GM18507 (cell line): ENCODE measurements around the gene LRCH3.
A peak's percentile ranks its signal among the peaks of the same experiment; 100 is the strongest.

Experiments
- DNase-seq: peaks from one replicate; pipeline ENCODE4 v3.0.0; 2011; ENCODE audit warnings: low read depth; ENCODE audit not compliant: insufficient read length; ENCODE audit errors: extremely low spot score
- FAIRE-seq: peaks from 2 replicates; lab custom pipeline; 2011; peaks lifted over from hg19 to GRCh38; lab: Jason Lieb, UNC

The LRCH3 gene

GRCh38 chr3:197790033-197790432 is 1.0 kb upstream of the LRCH3 start:
- FAIRE-seq (no peak), DNase-seq (no peak)

GRCh38 chr3:197791892-197792647 is 1.0 kb downstream of the LRCH3 start:
- DNase-seq (no peak), FAIRE-seq (peak; percentile 73)

GRCh38 chr3:197793247-197793646 is 2.2 kb downstream of the LRCH3 start:
- DNase-seq (no peak), FAIRE-seq (peak; percentile 71)

- peak; percentile 50 for FAIRE-seq
- no peak for DNase-seq
These were observed 3.1 kb downstream of the LRCH3 start for GRCh38 chr3:197794115-197794514.

- FAIRE-seq (no peak), DNase-seq (no peak)
These were observed 4.1 kb downstream of the LRCH3 start for GRCh38 chr3:197795200-197795599.

- no peak for FAIRE-seq
- DNase-seq: no peak
These were observed 5.0 kb downstream of the LRCH3 start for GRCh38 chr3:197796087-197796486.

GRCh38 chr3:197798863-197799262 is 7.8 kb downstream of the LRCH3 start:
- FAIRE-seq: peak; percentile 84
- no peak for DNase-seq

- DNase-seq (no peak), FAIRE-seq (no peak)
These were observed 9.3 kb downstream of the LRCH3 start for GRCh38 chr3:197800379-197800778.

GRCh38 chr3:197801891-197802778 is 11.1 kb downstream of the LRCH3 start:
- DNase-seq (no peak), FAIRE-seq (peak; percentile 79)

- no peak for FAIRE-seq
- DNase-seq: no peak
These were observed 11.9 kb downstream of the LRCH3 start for GRCh38 chr3:197802779-197803459.

- FAIRE-seq (no peak), DNase-seq (no peak)
These were observed 13.5 kb downstream of the LRCH3 start for GRCh38 chr3:197804511-197804910.

GRCh38 chr3:197807969-197808587 is 17.0 kb downstream of the LRCH3 start:
- peak; percentile 35 for FAIRE-seq
- DNase-seq: no peak

- FAIRE-seq (no peak), DNase-seq (no peak)
These were observed 18.4 kb downstream of the LRCH3 start for GRCh38 chr3:197809356-197810020.

- FAIRE-seq: no peak
These were observed 19.8 kb downstream of the LRCH3 start for GRCh38 chr3:197810901-197811300.

GRCh38 chr3:197811343-197811742 is 20.3 kb downstream of the LRCH3 start:
- FAIRE-seq (no peak), DNase-seq (no peak)

More at GRCh38 chr3:197810901-197811300, 19.8 kb downstream of the LRCH3 start:
- no peak for DNase-seq

GRCh38 chr3:197814372-197814771 is 23.3 kb downstream of the LRCH3 start:
- no peak for FAIRE-seq
- DNase-seq: no peak

GRCh38 chr3:197820550-197821335 is 29.7 kb downstream of the LRCH3 start:
- FAIRE-seq (no peak), DNase-seq (no peak)

- FAIRE-seq (no peak), DNase-seq (no peak)
These were observed 38.5 kb downstream of the LRCH3 start for GRCh38 chr3:197829397-197830045.
